ENCODE results near the gene HOXD3. TPM values are rescaled to one million over a fixed set of nuclear protein-coding genes. Genes with fewer than 3 reads are reported as not detected.

Gene HOXD3
- total and polyA plus RNA-seq, 9 of the 15 experiments (the other 6 are each of a cell fraction or from before 2014, with no cell fraction given), result not detected

- no TSS peak for BruUV-seq (replicated peaks)
- Histone ChIP-seq H3K9ac (ENCODE audit: insufficient read depth in 1 of 2, low read depth in 2 of 2, low read length in 2 of 2) (no peak overlapping the region), H3K36me3 (ENCODE audit: control insufficient read depth, insufficient read depth, low read length) (no peaks in the 10 kb centered on the region), H3K4me2 (ENCODE audit: insufficient read depth, low read length) (no peak overlapping the region), H3K79me2 (ENCODE audit: control insufficient read depth, insufficient read depth, low read length) (no peaks in the 10 kb centered on the region), H3K4me1 (replicated peaks in 1 of 2; ENCODE audit: control insufficient read depth in 2 of 2, insufficient read depth in 2 of 2, low read length in 2 of 2) (peaks cover 0 to 25% of the 10 kb centered on the region in 2 experiments; a peak in 2 of 5 replicates), H3K4me3 (no peak overlapping the region), H4K20me1 (replicated peaks; ENCODE audit: control insufficient read depth, insufficient read depth, low read length) (no peaks in the 10 kb centered on the region; the same call in 1 of the 2 replicates), H3K9me1 (ENCODE audit: control insufficient read depth, insufficient read depth, low read length) (no peaks in the 10 kb centered on the region), H2AFZ (ENCODE audit: low read depth, low read length) (no peak overlapping the region), H3K9me3 (replicated peaks; ENCODE audit: control insufficient read depth, insufficient read depth, low read depth, low read length) (no peaks in the 10 kb centered on the region), H3K27ac (ENCODE audit: extremely low read depth, low read depth, low read length) (no peak overlapping the region), H3K27me3 (ENCODE audit: control insufficient read depth in 2 of 2, insufficient read depth in 2 of 2, low read length in 2 of 2) (peaks cover 41 to 46% of the 10 kb centered on the region in 2 experiments; a peak in 4 of 5 replicates)
- in situ Hi-C loops (cut with MboI), result no loop called here
- TF ChIP-seq E2F6 (IDR thresholded peaks at IDR 0.05; ENCODE audit: borderline replicate concordance in 1 of 2, extremely low read depth in 1 of 2, insufficient read depth in 1 of 2, insufficient read length in 1 of 2, low read depth in 1 of 2, low read length in 1 of 2, poor library complexity in 1 of 2, severe bottlenecking in 1 of 2) (peak in 1 of 2 experiments; percentile 37), ZNF395 (CRISPR knock-in tag; IDR thresholded peaks at IDR 0.05) (no peak), CCAR2 (IDR thresholded peaks at IDR 0.05; ENCODE audit: low read depth, low read length) (no peak), ETV5 (CRISPR knock-in tag; IDR thresholded peaks at IDR 0.05; ENCODE audit: low read depth) (no peak), CEBPZ (IDR thresholded peaks at IDR 0.05; ENCODE audit: borderline replicate concordance, low read depth, low read length) (no peak), ILF3 (IDR thresholded peaks at IDR 0.05; ENCODE audit: borderline replicate concordance) (no peak), RBM39 (optimal IDR thresholded peaks at IDR 0.05; ENCODE audit: low read depth, low read length) (no peak), ZNF668 (CRISPR knock-in tag; IDR thresholded peaks at IDR 0.05) (no peak), E2F3 (CRISPR knock-in tag; IDR thresholded peaks at IDR 0.05) (no peak)
- FAIRE-seq, result no peak
- POLR2A ChIA-PET, result interaction anchor here (0.8 kb wide), 1 partner anchor 10 kb away, joined by 4 read pairs; no protein-coding TSS in a partner anchor
- no peak for ATAC-seq
- 12% methylated on average over 45 of the region's 51 CpGs for WGBS (ENCODE audit: insufficient coverage, low coverage, missing lambda C conversion rate)
- CTCF ChIA-PET (ENCODE audit: low intra/inter-chr PET ratio), result no interaction called here
- intact Hi-C loops (cut with micrococcal nuclease), result no loop called here
- DNase-seq (ENCODE audit: extremely low read depth in 1 of 4, low spot score in 3 of 4), result no peak
These were observed 14.4 kb downstream of the HOXD3 start for GRCh38 chr2:176171351-176172006.

Measured in K562 (cell line).